ENCODE results near the gene GUCY2C.
A peak's percentile ranks its signal among the peaks of the same experiment; 100 is the strongest.

GUCY2C gene

DNA sequence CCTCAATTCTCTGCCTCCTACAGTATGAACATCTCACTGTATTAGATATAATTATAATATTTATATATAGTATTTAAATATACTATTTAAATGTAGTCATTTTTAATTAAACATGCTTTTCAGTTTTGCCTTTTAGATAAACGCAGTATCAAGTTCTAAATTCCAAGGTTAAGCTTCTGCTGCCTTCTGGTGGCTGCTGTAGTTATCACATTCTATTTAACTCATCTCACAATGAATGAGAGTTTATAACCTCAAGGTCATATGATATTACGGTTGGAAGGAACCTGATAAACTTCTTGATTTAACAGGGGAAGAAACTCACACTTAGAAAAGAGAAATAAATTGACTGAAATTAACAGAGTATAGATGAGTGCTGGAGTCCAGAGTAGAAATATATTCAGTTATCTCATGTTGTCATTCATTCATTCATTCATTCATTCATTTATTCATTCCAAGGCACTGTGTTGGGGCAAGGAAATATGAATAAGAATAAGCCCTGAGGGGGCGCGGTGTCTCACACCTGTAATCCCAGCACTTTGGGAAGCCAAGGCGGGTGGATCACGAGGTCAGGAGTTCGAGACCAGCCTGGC is 31.9 kb downstream of the GUCY2C start:
- DNase-seq (ENCODE audit: insufficient read length, low spot score) (peak; percentile 5), FAIRE-seq (no peak)
- TF ChIP-seq POLR2A (IDR thresholded peaks at IDR 0.05; ENCODE audit: low read depth, low read length) = no peak

DNA sequence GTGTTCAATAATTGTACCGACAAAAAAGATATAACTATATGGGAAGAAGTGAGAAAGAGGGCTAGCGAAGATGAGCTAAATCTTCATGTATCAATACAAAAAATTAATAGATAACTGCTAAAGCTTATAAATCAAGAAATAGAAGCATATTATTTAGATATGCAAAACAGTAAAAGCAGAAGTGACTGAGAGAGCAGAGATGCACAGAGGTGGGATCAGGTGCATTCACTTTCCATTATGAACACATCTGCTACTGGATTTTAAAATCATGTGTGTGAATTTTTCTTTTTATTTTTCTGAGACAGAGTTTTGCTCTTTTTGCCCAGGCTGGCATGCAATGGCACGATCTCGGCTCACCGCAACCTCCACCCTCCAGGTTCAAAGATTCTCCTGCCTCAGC is 33.4 kb downstream of the GUCY2C start:
- FAIRE-seq (no peak), DNase-seq (ENCODE audit: insufficient read length, low spot score) (no peak)
- TF ChIP-seq POLR2A (IDR thresholded peaks at IDR 0.05; ENCODE audit: low read depth, low read length) = no peak

DNA sequence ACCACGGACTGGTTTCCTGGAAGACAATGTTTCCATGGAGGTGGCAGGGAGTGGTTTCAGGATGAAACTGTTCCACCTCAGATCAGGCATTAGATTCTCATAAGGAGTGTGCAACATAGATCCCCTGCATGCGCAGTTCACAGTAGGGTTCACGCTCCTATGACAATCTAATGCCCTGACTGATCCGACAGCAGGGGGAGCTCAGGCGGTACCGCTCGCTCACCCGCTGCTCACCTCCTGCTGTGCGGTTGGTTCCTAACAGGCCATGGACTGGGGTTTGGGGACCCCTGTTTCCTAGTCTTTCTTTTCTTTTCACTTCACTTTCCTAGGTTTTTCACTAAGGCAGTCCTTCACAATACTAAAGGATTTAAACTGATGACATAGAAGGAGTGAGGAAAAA is 39.6 kb downstream of the GUCY2C start:
- no peak for TF ChIP-seq POLR2A (IDR thresholded peaks at IDR 0.05; ENCODE audit: low read depth, low read length)
- FAIRE-seq (no peak), DNase-seq (ENCODE audit: insufficient read length, low spot score) (no peak)

DNA sequence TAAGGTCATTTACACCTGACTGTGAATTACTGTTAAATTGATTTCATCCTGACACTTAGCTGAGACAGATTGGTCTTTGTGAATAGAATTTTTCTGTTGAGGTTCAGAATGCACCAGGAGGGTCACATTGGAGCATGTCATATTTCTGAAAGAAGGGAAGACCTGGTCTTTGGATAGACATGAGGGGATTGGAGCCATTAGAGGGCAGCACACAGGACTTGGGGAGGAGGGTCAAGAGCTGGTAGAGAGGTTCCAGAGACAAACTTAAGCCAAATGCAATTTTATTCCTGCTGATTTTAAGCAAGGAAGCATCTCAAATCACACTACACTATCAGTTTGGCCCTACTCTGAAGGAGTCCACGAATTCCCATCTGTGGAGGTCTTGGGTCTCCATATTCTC is 41.1 kb downstream of the GUCY2C start:
- no peak for DNase-seq (ENCODE audit: insufficient read length, low spot score)
- TF ChIP-seq POLR2A (IDR thresholded peaks at IDR 0.05; ENCODE audit: low read depth, low read length) = no peak
- no peak for FAIRE-seq

DNA sequence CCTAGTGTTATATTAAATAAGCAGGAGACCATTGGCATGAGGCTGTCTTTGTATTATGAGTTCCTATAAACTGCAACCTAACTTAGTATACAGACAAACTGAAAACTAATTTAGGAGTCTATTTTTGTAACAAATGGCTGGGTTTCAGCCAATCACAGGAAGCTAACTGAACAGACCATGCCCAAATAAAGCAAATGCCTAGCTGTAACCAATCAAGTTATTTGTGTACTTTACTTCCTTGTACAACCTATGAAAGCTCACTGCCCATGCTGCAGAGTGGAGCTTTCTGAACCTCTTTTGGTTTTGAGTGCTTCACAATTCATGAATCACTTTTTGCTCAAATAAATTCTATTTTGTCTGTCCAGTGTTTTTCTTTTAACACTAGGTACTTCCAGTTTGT is 41.6 kb downstream of the GUCY2C start:
- FAIRE-seq (no peak), DNase-seq (ENCODE audit: insufficient read length, low spot score) (no peak)
- TF ChIP-seq POLR2A (IDR thresholded peaks at IDR 0.05; ENCODE audit: low read depth, low read length) = no peak

DNA sequence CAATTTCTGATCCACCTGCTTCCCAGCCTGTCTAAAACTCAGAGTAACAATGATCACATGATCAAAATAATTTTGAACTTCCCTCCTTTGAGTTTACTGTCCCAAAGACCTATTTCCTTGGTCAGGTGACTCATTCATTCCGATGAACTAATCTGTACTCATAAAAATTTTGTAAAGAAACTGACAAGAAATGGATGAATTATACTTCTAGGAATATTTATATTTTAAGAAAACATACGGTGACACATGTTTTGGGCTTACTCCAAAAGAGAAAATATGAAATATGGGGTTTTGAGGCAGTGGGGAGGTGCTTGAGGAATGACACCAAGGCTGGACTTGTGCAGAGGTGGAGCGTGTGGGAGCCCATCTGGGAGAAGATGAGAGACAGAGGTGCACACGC is 42.0 kb downstream of the GUCY2C start:
- no peak for TF ChIP-seq POLR2A (IDR thresholded peaks at IDR 0.05; ENCODE audit: low read depth, low read length)
- DNase-seq (ENCODE audit: insufficient read length, low spot score) (no peak), FAIRE-seq (no peak)

DNA sequence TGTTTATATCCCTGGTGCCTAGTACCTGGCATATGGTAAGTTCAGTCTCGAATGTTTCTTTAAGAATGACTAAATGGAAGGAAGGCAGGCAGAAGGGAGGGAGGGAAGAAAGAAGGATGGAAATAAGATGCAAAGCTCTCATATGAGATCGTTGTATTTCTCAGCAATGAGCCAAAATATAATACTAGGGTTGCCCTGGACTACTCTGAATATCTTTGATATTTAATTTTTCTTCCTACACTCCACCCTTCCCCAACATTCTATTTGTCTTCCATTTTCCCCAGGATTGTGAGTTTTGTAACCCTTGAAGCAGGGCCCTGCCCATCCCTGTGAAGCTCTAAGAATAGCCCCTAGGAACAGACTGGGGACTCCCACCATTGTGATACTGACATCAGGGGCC is 43.9 kb downstream of the GUCY2C start:
- TF ChIP-seq POLR2A (IDR thresholded peaks at IDR 0.05; ENCODE audit: low read depth, low read length) = no peak
- DNase-seq (ENCODE audit: insufficient read length, low spot score) = no peak
- FAIRE-seq = no peak

DNA sequence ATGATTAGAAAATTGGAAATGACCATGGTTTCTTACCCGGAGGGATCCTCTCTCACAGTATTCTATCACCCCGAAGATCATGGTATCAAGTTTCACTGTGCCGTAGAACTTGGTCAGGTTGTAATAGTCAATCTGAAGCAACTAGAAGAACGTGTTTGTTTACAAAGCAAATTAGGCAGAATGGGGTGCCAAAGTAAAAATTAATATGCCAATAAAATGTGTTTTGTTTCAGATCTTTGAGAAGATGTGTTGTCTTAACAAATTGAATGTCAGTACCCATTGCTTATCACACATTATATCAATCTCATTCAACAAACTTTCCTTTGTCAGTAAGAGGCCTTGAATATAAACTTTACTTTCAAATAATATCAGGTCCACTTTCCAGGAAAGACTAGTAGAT is 45.0 kb downstream of the GUCY2C start:
- no peak for DNase-seq (ENCODE audit: insufficient read length, low spot score)
- TF ChIP-seq POLR2A (IDR thresholded peaks at IDR 0.05; ENCODE audit: low read depth, low read length) = no peak
- FAIRE-seq = no peak

DNA sequence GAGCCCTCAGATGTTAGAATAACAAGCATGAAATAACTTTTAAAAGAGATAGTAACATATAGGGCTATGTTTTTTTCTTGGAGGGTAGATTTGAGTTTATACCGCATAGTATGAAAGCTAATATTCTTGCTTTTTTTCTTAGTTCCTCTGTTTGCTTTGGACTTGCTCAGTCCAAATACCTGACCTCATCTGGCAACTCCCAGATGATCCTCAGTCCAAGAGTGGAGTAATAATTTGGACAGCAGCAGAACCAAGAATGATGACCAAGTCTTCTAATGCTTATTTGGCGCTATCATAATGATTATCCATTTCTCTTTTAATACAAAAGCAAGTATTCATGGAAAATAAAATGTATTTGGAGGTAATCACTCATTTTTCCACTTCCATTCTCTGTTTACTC is 45.6 kb downstream of the GUCY2C start:
- no peak for FAIRE-seq
- no peak for TF ChIP-seq POLR2A (IDR thresholded peaks at IDR 0.05; ENCODE audit: low read depth, low read length)
- no peak for DNase-seq (ENCODE audit: insufficient read length, low spot score)

DNA sequence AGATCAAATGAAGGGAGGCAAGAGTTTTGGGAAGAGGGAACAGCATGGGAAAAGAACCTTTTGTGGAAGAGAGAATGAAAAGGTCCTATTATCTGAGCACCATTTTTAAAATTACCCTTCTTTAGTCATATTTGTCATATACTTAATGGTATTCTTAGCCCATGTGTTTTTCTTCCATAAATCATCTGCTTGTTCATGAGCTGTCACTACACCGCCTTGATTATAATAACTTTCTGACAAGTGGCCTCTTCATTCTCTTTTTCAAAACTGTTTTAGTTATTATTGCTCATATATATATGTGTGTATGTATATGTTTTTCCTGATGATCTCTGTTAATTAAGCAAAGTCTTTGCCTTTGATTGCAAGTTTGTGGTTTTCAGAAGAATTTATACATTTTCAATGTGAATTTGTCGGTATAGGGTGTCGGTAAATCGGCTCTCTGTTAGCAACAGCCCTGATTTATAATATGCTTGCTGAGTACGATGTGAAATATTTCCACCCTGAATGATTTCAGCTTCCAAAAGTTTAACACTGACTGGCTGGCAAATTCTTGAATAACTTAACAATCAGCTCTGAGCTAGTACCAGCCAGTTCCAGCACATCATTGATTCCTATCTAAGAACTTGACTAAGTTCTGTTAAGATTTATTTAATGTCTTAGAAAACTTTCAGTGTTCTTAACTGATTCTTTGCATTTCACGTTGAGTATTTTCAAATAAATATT is 49.2 kb downstream of the GUCY2C start:
- DNase-seq (ENCODE audit: insufficient read length, low spot score) = no peak
- no peak for FAIRE-seq
- no peak for TF ChIP-seq POLR2A (IDR thresholded peaks at IDR 0.05; ENCODE audit: low read depth, low read length)

DNA sequence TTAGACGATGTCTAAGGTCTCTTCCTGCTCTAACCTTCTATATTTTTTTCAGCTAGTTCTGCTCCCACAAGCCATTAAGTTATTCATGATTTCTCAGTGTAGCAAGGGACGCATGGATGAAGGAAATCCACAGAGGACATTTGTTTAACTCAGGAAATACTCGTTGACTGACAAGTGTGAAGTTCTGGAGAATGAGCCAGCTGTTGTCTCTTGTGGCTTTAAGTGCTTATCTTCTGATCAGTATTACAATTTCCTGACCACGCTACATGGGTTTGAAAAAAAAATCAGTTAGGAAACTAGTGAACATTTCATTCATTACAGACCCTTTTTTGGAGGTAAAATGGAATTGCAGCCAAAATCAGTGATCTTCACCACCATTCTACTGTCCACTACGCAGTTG is 53.1 kb downstream of the GUCY2C start:
- FAIRE-seq (no peak), DNase-seq (ENCODE audit: insufficient read length, low spot score) (no peak)
- no peak for TF ChIP-seq POLR2A (IDR thresholded peaks at IDR 0.05; ENCODE audit: low read depth, low read length)

DNA sequence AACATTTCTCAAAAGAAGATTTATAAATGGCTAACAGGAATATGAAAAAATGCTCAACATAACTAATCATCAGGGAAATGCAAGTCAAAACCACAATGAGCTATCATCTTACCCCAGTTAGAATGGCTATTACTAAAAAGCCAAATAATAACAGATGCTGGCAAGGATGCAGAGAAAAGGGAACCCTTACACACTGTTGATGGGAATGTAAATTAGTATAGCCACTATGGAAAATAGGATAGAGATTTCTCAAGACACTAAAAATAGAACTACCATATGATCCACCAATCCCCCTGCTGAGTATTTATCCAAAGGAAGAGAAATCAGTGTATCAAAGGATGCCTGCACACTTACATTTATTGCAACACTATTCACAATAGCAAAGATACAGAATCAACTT is 58.3 kb downstream of the GUCY2C start:
- no peak for TF ChIP-seq POLR2A (IDR thresholded peaks at IDR 0.05; ENCODE audit: low read depth, low read length)
- DNase-seq (ENCODE audit: insufficient read length, low spot score) = no peak
- FAIRE-seq = no peak

DNA sequence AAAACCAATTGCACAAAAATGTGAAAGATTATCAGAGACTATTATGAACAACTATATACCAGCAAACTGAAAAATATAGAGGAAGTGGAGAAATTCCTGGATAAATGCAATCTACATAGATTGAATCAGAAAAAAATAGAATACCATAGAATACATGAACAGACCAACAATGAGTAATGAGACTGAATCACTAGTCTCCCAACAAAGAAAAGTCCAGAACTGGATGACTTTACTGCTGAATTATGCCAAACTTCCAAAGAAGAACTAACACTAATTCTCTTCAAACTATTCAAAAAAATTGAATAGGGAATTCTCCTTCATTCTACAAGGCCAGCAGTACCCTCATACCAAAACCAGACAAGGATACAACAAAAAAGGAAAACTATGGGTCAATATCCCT is 60.6 kb downstream of the GUCY2C start:
- TF ChIP-seq POLR2A (IDR thresholded peaks at IDR 0.05; ENCODE audit: low read depth, low read length) = no peak
- no peak for DNase-seq (ENCODE audit: insufficient read length, low spot score)
- FAIRE-seq = no peak

DNA sequence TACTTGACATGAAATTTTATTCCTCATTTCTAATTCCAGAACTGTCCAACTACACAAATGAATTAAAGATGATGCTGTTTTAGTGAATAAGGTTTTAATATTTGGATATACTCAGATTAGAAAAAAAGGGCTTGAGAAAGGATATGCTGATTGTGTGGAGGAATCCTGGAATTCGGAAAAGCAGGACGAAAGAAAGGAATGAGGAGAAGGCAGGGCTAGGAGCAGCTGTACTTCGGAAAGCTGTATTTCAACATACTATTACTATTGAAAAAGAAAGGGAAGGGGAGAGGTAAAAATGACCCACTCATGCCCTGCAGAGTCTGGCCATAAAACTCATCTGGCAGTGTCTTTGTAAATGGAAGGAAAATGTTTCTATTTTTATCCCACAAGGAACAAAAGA is 65.6 kb downstream of the GUCY2C start:
- no peak for TF ChIP-seq POLR2A (IDR thresholded peaks at IDR 0.05; ENCODE audit: low read depth, low read length)
- FAIRE-seq = no peak
- no peak for DNase-seq (ENCODE audit: insufficient read length, low spot score)

Data from H54 (cell line).